ENCODE data around the gene TMEM115. TPM values are rescaled to one million over a fixed set of nuclear protein-coding genes. Genes with fewer than 3 reads are reported as not detected.

The TMEM115 gene
- total and polyA plus RNA-seq, 2 of the 13 experiments (the other 11 are each of a cell fraction or from before 2014, with no cell fraction given): 22.1 to 30.7 TPM

DNA sequence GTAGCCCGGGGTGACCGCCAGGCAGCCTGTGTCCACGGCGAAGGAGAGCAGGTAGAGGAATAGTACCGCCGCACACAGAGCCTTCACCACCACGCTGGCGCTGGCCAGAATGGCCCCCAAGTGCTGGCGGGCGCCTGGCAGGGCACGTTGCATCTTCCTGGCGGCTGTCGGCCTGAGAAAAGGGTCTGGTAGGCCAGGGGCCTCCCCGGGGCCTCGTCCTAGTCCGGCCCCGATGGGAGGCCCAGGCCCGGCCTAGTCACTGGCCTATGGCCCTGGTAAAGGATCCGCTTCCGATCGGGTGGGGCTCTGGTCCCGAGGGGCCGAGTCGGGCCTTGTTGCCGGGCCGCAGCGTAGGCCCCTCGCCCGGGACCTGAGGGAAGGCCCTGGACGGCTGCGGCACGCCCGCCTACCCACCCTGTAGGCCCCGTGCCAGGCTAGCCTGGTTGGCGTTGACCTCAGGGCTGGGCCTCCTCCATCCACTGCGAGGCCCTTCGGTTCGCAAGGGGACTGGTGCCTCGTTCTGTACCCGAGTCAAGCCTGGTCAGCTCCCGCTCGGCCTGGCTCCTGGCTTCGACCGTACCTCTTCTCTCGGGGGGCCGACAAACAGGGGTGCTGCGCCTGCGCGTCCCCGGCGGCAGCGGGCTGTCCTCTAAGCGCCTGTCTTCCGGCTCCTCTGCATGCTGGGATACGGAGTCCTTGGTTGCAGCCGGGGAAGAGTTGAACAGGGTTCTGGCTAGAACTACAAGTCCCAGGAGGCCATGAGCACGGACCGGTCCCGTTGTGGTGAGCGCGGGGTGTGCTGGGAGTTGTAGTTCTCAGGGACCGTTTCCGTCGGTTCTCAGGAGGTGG, at the start of gene TMEM115 (continued):
- TF ChIP-seq ZNF563 (CRISPR knock-in tag; IDR thresholded peaks at IDR 0.05) (peak; percentile 73), JARID2 (CRISPR knock-in tag; IDR thresholded peaks at IDR 0.05; ENCODE audit: insufficient replicate concordance) (no peak), SMAD1 (CRISPR knock-in tag; IDR thresholded peaks at IDR 0.05; ENCODE audit: borderline replicate concordance, low read depth) (0 out of 2 replicates have a peak, but pooled peaks have one; percentile 48), RBAK (CRISPR knock-in tag; IDR thresholded peaks at IDR 0.05) (no peak), STAT5B (CRISPR knock-in tag; IDR thresholded peaks at IDR 0.05) (0 out of 2 replicates have a peak, but pooled peaks have one; percentile 34), ZBTB14 (CRISPR knock-in tag; IDR thresholded peaks at IDR 0.05) (peak; percentile 41; the same call in 1 of the 2 replicates), KDM4B (CRISPR knock-in tag; IDR thresholded peaks at IDR 0.05) (peak; percentile 78), ZNF510 (CRISPR knock-in tag; IDR thresholded peaks at IDR 0.05; ENCODE audit: low read depth) (peak; percentile 85), ZNF234 (CRISPR knock-in tag; conservative IDR thresholded peaks at IDR 0.05) (peak; percentile 67; the same call in 1 of the 2 replicates), CC2D1A (CRISPR knock-in tag; IDR thresholded peaks at IDR 0.05) (peak; percentile 27; the same call in 1 of the 2 replicates), ZNF468 (CRISPR knock-in tag; IDR thresholded peaks at IDR 0.05) (peak; percentile 93), ZNF557 (CRISPR knock-in tag; IDR thresholded peaks at IDR 0.05) (no peak), HOXA9 (CRISPR knock-in tag; IDR thresholded peaks at IDR 0.05; ENCODE audit: borderline replicate concordance) (no peak), MIER2 (CRISPR knock-in tag; IDR thresholded peaks at IDR 0.05) (no peak), ZBTB40 (IDR thresholded peaks at IDR 0.05) (no peak), ZBTB40 (CRISPR knock-in tag; IDR thresholded peaks at IDR 0.05) (peak; percentile 80)
- TF ChIP-seq, protein P1, sequence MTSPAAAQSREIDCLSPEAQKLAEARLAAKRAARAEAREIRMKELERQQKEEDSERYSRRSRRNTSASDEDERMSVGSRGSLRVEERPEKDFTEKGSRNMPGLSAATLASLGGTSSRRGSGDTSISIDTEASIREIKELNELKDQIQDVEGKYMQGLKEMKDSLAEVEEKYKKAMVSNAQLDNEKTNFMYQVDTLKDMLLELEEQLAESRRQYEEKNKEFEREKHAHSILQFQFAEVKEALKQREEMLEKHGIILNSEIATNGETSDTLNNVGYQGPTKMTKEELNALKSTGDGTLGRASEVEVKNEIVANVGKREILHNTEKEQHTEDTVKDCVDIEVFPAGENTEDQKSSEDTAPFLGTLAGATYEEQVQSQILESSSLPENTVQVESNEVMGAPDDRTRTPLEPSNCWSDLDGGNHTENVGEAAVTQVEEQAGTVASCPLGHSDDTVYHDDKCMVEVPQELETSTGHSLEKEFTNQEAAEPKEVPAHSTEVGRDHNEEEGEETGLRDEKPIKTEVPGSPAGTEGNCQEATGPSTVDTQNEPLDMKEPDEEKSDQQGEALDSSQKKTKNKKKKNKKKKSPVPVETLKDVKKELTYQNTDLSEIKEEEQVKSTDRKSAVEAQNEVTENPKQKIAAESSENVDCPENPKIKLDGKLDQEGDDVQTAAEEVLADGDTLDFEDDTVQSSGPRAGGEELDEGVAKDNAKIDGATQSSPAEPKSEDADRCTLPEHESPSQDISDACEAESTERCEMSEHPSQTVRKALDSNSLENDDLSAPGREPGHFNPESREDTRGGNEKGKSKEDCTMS (CRISPR knock-in tag; conservative IDR thresholded peaks at IDR 0.05): no peak

Measured in HepG2 (cell line).